Activated T-cell treated with anti-CD3 and anti-CD28 coated beads, Interleukin-2, amount 50 U/mL, for 1 hour (primary cell): Measurements from ENCODE around the gene KCNG2.

Experiments
- DNase-seq: peaks from one replicate; pipeline ENCODE4 v3.0.0-alpha.2; 2020

KCNG2 gene

GRCh38 chr18:79786304-79786703 is 11.4 kb upstream of the KCNG2 start:
- DNase-seq, result no peak

GRCh38 chr18:79786786-79787526 is 10.8 kb upstream of the KCNG2 start:
- no peak for DNase-seq

- no peak for DNase-seq
These were observed 10.2 kb upstream of the KCNG2 start for GRCh38 chr18:79787527-79787864.

- DNase-seq, result no peak
These were observed 9.6 kb upstream of the KCNG2 start for GRCh38 chr18:79787865-79788733.

GRCh38 chr18:79788734-79789085 is 9.0 kb upstream of the KCNG2 start:
- DNase-seq, result no peak

- DNase-seq, result no peak
These were observed 8.4 kb upstream of the KCNG2 start for GRCh38 chr18:79789091-79789891.

- DNase-seq, result no peak
These were observed 7.5 kb upstream of the KCNG2 start for GRCh38 chr18:79789901-79790890.

GRCh38 chr18:79790996-79791972 is 6.5 kb upstream of the KCNG2 start:
- no peak for DNase-seq

GRCh38 chr18:79792096-79792987 is 5.4 kb upstream of the KCNG2 start:
- DNase-seq, result no peak

- no peak for DNase-seq
These were observed 4.8 kb upstream of the KCNG2 start for GRCh38 chr18:79792988-79793355.

GRCh38 chr18:79794846-79795245 is 2.9 kb upstream of the KCNG2 start:
- no peak for DNase-seq

- DNase-seq, result no peak
These were observed 2.3 kb upstream of the KCNG2 start for GRCh38 chr18:79795446-79795845.

- DNase-seq, result no peak
These were observed 1.7 kb upstream of the KCNG2 start for GRCh38 chr18:79796016-79796415.

- no peak for DNase-seq
These were observed 970 bp upstream of the KCNG2 start for GRCh38 chr18:79796531-79797405.

- no peak for DNase-seq
These were observed 734 bp downstream of the KCNG2 start for GRCh38 chr18:79798346-79798998.

- no peak for DNase-seq
These were observed 1.2 kb downstream of the KCNG2 start for GRCh38 chr18:79798999-79799370.

- no peak for DNase-seq
These were observed 2.1 kb downstream of the KCNG2 start for GRCh38 chr18:79799619-79800370.
